ENCODE results near the gene WNT2B. TPM values are rescaled to one million over a fixed set of nuclear protein-coding genes. Genes with fewer than 3 reads are reported as not detected.
A peak's percentile ranks its signal among the peaks of the same experiment; 100 is the strongest.

The WNT2B gene
- total and polyA plus RNA-seq, 9 of the 15 experiments (the other 6 are each of a cell fraction or from before 2014, with no cell fraction given), result 0.02 to 0.06 (median 0.04) TPM; not detected in 3

- TF ChIP-seq ZBTB11 (CRISPR knock-in tag; IDR thresholded peaks at IDR 0.05) (no peak), SAFB2 (IDR thresholded peaks at IDR 0.05; ENCODE audit: borderline replicate concordance, low read depth, low read length, severe bottlenecking) (no peak), ZNF507 (tag; conservative IDR thresholded peaks at IDR 0.05) (no peak), BCOR (IDR thresholded peaks at IDR 0.05) (0 out of 2 replicates have a peak, but pooled peaks have one; percentile 60), POU5F1 (IDR thresholded peaks at IDR 0.05; ENCODE audit: borderline replicate concordance, low read depth, low read length, partially characterized antibody) (peak; percentile 39), GABPB1 (CRISPR knock-in tag; IDR thresholded peaks at IDR 0.05) (peak; percentile 73), ZFPM2 (CRISPR knock-in tag; IDR thresholded peaks at IDR 0.05) (no peak), MAFF (IDR thresholded peaks at IDR 0.05; ENCODE audit: low read length) (no peak), NFYB (IDR thresholded peaks at IDR 0.05; ENCODE audit: extremely low read depth, insufficient read length) (no peak), ESRRA (IDR thresholded peaks at IDR 0.05; ENCODE audit: borderline replicate concordance, low read depth) (peak; percentile 59; the same call in 1 of the 2 replicates), RERE (CRISPR knock-in tag; IDR thresholded peaks at IDR 0.05; ENCODE audit: borderline replicate concordance) (no peak), SNIP1 (IDR thresholded peaks at IDR 0.05; ENCODE audit: low read depth) (no peak), C11orf30 (IDR thresholded peaks at IDR 0.05; ENCODE audit: low read depth) (no peak), ZBTB2 (IDR thresholded peaks at IDR 0.05) (peak; percentile 43; the same call in 1 of the 2 replicates)
- TF ChIP-seq, protein P1, sequence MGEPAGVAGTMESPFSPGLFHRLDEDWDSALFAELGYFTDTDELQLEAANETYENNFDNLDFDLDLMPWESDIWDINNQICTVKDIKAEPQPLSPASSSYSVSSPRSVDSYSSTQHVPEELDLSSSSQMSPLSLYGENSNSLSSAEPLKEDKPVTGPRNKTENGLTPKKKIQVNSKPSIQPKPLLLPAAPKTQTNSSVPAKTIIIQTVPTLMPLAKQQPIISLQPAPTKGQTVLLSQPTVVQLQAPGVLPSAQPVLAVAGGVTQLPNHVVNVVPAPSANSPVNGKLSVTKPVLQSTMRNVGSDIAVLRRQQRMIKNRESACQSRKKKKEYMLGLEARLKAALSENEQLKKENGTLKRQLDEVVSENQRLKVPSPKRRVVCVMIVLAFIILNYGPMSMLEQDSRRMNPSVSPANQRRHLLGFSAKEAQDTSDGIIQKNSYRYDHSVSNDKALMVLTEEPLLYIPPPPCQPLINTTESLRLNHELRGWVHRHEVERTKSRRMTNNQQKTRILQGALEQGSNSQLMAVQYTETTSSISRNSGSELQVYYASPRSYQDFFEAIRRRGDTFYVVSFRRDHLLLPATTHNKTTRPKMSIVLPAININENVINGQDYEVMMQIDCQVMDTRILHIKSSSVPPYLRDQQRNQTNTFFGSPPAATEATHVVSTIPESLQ (CRISPR knock-in tag; IDR thresholded peaks at IDR 0.05), result no peak
These were observed 42.6 kb upstream of the WNT2B start (continued) for GRCh38 chr1:112466078-112466660.

Data from K562 (cell line).